Fibroblast of the conjunctiva (primary cell): ENCODE results near the gene GPC1.

Source experiments
- DNase-seq: peaks from one replicate; pipeline ENCODE4 v3.0.0-alpha.2; 2010; ENCODE audit warnings: low read depth

Gene GPC1

GRCh38 chr2:240514631-240515030, 79.2 kb downstream of the GPC1 start:
- no peak for DNase-seq

- no peak for DNase-seq
Measured at GRCh38 chr2:240517342-240517741, 81.9 kb downstream of the GPC1 start.
